T-helper 2 cell treated with Interferon-gamma antibody and Interleukin-4, amounts not matched to agents 100 ng/mL and 5 ng/mL, for 36 hours (primary cell): ENCODE data around the gene C16orf90. TPM values are rescaled to one million over a fixed set of nuclear protein-coding genes. Genes with fewer than 3 reads are reported as not detected.
"Not testable (repeated sequence)": the region's sequence is repeated elsewhere in the genome, so short reads cannot be mapped to it uniquely, and the experiment has no call there.

Source experiments
- intact Hi-C: fragments of 100-400 bp; cut with micrococcal nuclease; formaldehyde crosslinking; loops from one replicate; pipeline ENCODE4 v1.15.1; 2023
- total RNA-seq: library from RNA; stranded (reverse); gene quantifications from 2 replicates; pipeline ENCODE4 v1.2.3, GENCODE V29; 2022

C16orf90 gene, protein sequence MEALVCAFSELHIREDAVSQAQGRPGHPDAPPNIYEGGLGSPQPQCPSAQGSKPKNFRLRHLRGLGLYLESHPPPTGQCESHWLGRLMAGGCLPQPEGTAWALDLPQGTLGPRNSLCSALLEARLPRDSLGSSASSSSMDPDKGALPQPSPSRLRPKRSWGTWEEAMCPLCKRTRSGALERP
- total RNA-seq: not detected in 2 replicates

DNA sequence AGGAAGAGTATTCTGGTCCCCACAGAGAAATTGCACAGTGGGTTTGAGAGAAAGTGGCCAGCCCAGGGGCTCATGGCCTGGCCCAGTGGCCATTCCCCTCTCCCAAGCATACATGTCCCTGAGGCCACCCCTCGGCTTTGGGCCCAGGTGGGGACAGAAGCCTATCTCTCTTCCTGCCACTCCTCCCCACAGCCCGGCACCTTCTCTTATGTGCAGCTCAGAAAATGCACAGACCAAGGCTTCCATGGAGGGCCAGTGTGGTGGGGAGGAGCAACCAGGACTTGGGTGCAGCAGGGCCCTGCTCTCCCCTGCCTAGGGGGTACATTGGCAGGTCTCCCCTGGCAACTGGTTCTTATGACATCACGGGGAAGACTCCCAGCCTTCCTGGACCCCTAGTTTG lies at the start of gene C16orf90:
TSS of gene C16orf90 (minus strand) at position 314 of the 400 bp plus-strand sequence. CDS start at position 246, 68 bp downstream.
- intact Hi-C loops: no loop called here

DNA sequence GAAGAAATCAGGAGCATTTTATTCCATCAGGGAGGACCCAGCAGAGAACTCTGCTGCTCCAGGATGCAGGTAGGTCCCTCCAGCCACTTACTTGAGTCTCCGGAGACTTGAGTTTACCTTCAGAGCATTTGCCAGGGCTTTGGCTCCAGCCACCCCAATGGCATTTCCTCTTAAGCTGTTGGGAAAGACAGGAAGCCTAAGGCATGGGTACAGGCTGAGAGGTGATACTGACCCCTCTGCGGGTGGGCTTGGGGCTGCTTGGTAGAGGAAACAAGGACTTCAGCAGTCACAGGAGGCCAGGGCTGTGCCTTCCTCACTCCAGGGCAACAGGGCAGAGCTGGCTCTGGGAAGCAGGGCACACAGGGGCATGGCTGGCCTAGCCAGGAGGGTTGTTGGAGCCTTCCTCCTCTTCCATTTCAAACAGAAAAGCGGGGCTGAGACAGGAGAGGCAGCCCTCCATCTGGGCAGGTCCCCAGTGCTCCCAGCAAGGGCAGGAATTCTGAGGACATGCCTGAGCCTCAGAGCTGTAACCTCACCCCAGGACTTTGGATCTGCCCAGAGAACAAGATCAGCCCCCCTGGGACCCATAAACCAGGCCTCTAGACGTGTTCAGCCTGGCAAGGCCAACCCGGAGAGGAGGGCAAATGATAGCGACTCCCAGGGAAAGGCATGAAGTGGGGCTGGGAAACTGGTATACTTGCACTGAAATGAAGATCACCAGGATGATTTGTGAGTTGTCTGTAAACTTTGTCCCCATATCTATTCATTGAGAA lies 47.5 kb upstream of the C16orf90 start:
- intact Hi-C loops: no loop called here

DNA sequence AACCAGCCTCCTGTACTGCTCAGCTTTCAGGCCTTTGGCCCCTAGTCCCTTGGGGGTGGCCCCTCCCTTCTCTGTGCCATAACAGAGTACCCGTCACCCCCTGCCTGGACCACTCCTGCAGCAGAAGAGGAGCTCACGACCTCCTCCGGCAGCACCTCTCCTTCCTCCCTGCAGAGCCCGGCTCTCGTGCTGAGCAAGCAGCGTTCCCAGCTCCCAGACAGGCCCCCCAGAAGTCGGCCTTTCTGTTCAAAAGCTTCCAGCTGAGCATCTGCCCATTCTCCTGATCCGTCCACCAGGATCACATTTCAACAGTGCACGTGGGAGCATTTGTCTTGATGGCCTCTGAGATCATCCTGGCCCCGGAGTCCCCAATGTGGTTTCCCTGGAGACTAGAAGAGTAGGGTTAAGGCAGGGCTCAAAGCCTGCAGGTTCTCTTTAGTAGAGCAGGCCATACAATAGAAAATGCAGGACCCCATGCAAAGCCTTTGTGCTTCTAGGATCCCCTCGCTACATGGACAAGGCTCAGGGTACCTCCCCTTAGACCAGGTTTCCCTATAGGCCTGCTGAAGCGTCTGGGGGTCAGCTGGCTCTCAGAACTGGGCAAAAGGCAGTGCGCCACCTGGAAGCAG lies 46.4 kb upstream of the C16orf90 start:
- intact Hi-C loops: no loop called here

DNA sequence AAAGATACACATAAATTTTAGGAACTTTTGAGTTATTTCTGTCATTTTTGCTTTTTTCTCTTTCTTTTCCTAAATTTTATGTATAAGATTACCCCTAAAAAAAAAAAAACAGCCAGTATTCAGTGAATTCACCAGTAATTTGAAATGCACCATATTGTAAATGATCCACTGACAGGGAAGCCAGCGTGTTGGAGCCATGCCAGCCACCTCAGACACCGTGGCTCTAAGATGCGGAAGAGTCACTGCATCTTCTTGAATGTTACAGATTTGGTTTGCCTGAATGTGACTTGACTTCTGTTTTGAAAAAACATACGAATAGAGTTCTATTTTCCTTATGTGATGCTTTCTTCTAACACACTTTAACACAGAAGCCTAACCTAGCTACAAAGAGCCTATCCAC lies 42.9 kb upstream of the C16orf90 start:
- intact Hi-C loops: loop anchor here (5.0 kb wide), 1 partner anchor 654 kb away; no protein-coding TSS in a partner anchor

DNA sequence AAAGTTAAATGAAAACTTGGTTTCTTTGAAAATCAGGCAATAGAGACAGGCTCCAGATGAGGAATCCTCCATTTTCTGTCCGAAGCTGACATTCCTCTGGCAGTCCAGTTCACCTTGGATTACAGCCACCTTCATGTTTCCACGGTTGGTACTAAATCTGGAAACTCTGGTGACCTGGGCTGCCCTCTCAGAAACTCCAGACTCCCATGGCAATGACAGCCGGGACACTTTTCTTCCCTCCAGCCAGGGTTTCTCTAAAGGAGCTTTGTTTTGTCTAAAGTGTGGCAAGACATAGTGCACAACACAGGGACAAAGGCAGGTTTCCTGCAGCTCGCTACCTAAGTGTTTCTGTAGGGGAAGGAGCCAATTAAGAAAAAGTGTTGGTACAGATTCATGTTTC lies 41.6 kb upstream of the C16orf90 start:
- intact Hi-C loops: loop anchor here (5.0 kb wide), 1 partner anchor 655 kb away; no protein-coding TSS in a partner anchor

DNA sequence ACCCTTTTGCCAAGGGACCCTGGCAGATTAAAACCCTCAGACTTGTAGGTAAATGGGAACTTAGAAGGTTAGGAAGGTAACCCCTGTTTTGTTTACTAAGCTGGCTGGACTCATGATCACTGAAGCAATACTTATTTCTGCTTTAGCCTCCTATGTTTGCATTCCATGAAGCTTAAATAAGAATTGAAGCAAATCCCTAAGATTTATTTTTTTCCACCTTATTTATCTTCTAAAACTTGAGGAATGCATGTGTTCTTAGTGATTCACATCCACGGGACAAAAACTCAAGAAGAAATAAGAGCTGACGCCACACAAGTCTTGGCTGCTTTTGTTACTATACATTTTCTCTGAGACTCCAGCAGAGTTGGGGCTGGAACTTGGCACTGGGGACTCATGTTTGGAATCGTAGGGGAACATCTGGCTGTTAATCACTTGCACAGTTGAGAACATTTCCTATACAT lies 41.0 kb upstream of the C16orf90 start:
- intact Hi-C loops: loop anchor here (5.0 kb wide), 1 partner anchor 656 kb away; no protein-coding TSS in a partner anchor

DNA sequence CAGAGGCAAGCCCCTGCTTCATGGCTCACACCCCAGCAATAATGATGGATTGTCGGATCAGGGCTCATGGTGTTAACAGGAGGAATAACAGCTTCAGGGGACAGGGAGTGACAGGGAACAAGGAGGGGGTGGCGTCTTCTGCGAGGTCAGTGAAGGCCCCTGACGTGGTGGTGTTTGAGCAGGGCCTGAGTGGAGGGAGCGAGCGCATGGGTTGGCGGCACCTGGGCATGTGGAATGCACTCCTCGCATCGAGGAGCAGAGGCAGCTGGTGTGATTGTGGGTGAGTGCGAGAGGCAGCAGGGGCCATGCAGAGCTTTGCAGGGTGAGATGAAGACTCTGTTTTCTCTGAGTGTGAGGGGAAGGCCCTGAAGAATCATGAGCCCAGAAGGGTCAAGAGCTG lies 38.8 kb upstream of the C16orf90 start:
- intact Hi-C loops: no loop called here

DNA sequence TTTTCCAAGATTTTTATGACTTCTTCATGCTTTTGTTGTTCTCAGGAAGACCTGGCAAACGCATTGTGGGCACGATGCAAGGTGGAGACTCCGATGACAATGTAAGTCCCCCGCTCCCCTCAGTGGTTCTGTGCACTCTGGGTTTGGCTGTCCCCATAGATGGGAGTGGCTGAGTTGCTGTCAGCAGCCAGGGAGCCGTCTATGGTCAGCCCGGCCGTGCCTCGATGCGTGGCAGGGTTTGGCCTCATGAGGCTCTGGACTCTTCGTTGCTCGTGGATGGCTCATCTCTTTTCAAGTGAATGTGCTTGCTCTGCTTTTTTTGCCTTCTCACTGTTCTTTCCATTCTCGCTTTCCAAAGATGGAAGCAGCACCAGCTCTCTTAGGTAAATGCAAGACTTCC lies 37.5 kb upstream of the C16orf90 start:
- intact Hi-C loops: no loop called here

DNA sequence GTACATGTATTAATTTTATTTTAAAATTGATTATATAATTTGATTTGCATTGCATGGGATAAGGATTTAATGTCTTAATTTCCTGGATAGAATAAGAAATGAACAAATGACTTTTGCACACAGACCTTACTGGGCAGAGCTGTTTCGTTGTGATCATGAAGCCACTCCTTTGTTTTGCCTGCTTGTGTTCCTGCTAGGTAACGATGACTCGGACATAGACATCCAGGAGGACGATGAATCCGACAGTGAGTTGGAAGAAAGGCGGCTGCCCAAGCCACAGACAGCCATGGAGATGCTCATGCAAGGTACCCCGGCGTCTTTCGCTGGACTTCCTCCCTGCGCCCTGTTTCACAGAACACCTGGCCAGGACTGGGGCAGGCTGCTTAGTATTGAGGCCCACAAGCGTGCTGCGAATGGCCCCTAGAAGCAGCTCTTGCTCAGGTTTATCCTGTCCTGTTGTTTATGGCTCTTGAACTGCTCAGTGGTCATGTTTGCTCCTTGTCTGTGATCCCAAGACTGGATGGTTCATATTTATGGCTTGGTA lies 35.2 kb upstream of the C16orf90 start:
- intact Hi-C loops: no loop called here

DNA sequence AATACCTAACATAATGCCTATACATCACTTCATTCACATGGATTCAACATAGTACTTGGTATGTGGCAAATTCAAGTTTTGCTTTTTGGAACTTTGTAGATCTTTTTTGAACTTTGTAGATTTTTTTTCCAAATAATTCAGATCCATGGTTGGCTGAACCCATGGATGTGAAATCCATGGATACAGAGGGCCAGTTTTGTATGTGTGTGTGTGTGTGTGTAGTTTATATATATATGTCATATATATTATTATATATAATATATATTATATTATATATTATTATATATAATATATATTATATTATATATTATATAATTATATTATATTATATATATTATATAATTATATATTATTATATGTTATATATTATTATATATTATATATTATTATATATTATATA lies 33.9 kb upstream of the C16orf90 start:
- intact Hi-C loops: no loop called here

DNA sequence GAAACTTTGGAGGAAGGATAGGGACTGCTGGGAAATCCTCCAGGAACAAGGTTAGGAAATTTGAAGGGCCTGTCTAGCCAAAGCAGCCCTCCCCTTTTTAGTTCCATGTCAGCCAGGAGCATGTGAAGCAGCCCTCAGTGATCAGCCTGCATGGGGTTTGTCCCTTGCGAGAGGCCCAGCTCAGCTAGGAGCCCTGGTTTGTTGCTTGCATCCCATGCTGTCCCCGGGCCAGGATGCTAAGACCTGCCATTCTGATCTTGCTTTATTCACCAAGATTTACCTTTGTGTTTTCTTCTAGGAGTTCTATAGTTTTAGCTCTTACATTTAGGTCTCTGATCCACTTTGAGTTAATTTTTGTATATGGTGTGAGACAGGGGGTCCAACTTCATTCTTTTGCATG lies 33.1 kb upstream of the C16orf90 start:
- intact Hi-C loops: no loop called here

DNA sequence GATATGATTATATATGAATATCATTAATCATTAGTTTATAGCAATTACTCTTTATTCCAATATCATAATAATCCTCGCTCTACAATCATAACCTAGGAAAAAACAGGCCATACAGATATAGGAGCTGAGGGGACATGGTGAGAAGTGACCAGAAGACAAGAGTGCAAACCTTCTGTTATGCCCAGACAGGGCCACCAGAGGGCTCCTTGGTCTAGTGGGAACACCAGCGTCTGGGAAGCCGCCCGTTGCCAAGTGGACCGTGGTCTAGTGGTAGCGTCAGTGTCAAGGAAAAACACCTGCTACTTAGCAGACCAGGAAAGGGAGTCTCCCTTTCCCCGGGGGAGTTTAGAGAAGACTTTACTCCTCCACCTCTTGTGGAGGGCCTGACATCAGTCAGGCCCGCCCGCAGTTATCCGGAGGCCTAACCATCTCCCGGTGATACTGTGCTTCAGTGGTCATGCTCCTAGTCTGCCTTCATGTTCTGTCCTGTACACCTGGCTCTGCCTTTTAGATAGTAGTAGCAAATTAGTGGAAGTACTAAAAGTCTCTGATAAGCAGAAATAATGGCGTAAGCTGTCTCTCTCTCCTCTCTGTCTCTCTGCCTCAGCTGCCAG lies 32.0 kb upstream of the C16orf90 start:
- intact Hi-C loops: not testable (repeated sequence)

DNA sequence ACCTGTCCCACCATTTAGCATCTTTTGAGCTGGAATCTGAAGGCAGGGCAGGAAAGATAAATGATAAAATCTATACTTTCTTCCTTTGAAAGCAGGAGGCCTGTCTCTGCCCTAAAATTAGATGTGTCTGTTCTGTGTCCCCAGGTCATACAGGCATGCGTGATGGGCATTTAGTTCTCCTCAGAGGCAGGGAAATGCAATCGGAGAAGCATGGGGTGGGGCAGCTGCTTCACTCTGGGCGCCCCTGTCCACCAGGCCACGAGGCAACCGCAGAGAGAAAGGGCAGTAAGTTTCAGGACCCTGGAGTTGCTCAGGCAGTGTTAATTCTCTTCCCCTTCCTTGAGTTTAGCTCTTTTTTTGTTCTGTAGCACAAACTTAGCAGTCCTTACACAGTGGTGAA lies 30.7 kb upstream of the C16orf90 start:
- intact Hi-C loops: no loop called here

DNA sequence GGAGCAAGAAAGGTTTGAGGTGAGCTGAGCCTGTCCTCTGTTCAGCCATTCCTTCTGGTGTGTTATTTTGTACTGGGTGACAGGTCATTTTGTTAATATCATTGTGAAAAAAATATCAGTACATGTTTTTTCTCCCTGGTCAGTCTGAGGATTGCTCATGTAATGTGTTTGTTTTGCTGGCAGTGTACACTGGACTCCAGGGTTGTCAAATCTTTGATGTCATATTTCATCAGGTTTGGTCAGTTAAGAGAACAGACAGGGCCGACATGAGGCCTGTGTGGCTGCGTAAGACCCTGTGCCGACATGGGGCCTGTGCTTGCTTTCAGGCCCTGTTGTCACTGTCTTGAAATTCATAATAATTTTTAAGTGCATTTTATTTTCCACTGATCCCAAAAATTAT lies 28.0 kb upstream of the C16orf90 start:
- intact Hi-C loops: no loop called here

DNA sequence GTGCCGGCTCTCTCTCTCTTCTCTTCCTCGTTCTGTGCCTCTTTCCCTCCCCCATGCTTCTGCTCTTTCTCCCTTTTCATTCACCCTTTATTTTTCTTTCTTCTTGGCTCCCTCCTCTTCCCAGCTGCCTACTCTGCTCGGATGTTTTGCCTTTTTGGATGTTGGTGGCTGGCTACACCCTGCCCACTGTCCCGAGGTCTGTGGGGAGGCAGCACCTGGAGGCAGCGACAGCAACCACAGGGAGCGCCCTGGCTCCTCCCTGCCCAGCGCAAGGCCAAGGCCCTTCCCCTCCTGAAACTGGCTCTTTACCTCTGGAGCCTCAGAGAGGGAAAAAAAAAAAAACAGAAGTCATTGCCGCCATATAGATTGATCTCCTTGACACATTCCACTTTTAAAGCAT lies 25.6 kb upstream of the C16orf90 start:
- intact Hi-C loops: no loop called here

DNA sequence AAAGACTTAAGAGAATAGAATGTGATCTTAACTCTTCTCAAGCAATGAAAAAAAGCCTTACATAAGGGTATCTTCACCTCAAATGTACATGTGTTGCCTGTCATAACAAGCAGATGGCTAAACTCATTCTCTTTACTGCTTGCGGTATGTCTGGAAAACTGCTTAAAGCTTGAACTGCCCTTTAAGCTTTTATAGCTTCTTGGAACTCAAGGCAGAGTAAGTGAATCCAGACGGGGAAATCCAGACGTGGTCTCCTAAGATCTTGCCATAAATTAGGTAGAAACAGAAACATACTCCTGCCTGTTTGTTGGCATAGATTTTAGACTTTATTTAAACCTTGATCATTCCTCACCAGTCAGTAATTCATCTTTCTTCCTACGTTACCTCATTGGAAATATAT lies 25.1 kb upstream of the C16orf90 start:
- intact Hi-C loops: no loop called here

DNA sequence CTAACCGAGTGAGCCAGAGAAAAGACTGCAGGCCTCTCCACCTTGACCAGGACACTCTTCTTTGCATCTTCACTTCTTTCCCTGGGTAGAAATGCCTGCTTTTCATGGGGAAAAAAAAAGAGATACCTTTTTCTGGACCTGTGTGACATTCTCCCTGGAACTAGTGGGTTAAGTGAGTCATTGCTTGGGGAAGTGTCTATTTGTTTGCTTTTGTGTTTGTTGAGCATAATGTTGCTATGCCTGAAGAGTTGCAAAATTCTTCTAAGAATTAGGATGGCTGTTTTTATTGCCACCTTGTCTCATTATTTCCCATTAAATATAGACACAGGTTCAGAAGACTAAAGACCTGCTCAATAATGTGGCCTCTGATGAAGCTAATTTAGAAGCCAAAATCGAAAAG lies 24.3 kb upstream of the C16orf90 start:
- intact Hi-C loops: no loop called here

DNA sequence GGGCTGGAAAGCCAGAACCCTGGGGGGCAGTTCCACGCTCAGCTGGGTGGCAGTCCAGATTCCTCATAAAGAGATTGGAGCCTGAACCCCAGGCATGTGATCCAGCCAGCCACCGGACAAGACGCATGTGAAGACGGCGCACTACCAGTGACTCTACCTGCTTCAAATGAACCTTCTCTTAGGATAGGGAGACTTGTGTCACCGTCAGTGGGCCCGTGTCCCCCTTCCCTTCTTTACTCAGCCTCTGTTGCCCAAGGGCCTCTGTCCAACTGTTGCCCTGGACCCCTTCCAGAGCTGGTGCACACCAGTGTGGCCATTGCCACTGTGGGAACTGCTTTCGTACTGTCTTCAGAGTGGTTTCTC lies 23.7 kb upstream of the C16orf90 start:
- intact Hi-C loops: no loop called here

DNA sequence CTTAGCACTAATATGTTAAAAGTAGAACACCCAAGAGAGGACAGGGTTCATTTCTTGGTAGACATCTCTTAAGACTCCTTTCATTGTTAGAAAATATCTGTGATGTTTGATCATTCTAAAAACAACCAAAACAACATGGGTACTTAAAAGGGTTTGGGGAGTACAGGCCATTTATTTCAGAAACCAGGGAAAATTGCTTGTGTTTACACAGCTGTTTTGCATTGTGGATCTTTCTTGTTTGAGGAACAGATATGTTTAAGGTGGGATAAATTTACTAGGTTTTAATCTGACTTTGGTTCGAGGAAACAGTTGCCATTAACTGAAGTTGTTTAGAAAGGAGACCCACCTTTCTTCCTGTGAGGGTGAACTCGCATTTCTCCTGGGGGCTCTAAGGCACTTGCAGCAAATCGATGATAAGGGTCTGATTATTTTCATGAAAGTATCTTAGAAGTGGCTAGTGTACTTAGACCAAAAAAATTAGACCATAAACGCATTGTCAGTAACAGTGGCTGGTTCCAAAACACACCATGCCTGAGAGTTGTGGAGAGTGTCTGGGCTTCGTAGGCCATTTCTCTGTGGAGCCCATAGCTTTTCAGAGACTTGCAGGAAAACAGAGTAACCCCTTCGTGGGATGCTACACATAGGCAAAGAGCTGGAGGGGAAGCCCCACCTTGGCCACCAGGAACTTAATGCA lies 23.1 kb upstream of the C16orf90 start:
- intact Hi-C loops: no loop called here

DNA sequence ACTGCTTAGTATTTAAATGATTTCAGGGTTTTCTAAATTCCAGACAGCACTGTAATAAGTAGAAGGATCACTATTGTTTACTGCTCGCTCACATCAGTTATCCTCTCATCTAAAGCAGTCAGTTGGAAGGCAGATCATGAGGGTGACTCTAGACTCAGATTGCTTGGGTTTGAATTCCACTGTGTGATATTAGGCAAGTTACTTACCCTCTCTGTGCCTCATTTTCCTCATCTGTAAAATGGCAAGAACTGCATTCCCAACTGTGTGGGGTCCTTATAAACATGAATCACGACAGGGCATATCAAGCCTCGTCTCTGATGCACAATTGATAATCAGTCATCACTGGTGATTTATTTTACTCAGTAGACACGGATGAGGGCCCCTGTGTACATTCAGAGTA lies 20.6 kb upstream of the C16orf90 start:
- intact Hi-C loops: no loop called here

DNA sequence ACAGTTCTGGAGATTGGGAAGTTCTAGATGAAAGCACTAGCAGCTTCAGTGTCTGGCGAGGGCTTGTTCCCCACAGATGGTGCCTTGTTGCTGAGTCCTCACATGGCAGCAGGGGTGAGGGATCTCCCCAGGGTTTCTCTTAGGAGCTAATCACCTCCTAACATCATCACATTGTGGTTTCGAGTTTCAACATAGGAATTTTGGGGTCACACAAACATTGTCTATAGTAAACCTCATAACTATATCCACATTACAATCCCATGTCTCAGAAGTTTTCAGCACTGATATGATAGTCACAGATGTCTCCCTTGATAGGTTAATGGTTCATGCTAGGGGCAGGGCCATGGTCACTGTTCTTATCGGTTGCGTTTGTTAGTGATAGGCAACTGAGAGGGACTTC lies 19.3 kb upstream of the C16orf90 start:
- intact Hi-C loops: no loop called here
